Glutamatergic neuron (in vitro differentiated cells): Measurements from ENCODE around the gene MIPOL1. TPM values are rescaled to one million over a fixed set of nuclear protein-coding genes. Genes with fewer than 3 reads are reported as not detected.

Experiments
- DNase-seq: peaks from one replicate; pipeline ENCODE4 v3.0.0; 2022
- H3K27ac Mint-ChIP-seq: one replicate; pipeline ENCODE4 v1.8.0; 2020; ENCODE audit warnings: mild to moderate bottlenecking, mixed read lengths, inconsistent platforms; ENCODE audit not compliant: unreplicated experiment
- H3K27me3 Mint-ChIP-seq: one replicate; pipeline ENCODE4 v1.8.0; 2020; ENCODE audit warnings: mild to moderate bottlenecking, moderate library complexity, mixed read lengths, inconsistent platforms; ENCODE audit not compliant: unreplicated experiment
- H3K36me3 Mint-ChIP-seq: one replicate; pipeline ENCODE4 v1.8.0; 2020; ENCODE audit warnings: mild to moderate bottlenecking, mixed read lengths, inconsistent platforms; ENCODE audit not compliant: unreplicated experiment
- H3K4me1 Mint-ChIP-seq: one replicate; pipeline ENCODE4 v1.8.0; 2020; ENCODE audit warnings: mild to moderate bottlenecking, low read depth, mixed read lengths, inconsistent platforms; ENCODE audit not compliant: unreplicated experiment
- H3K4me3 Mint-ChIP-seq: one replicate; pipeline ENCODE4 v1.8.0; 2020; ENCODE audit warnings: mild to moderate bottlenecking, mixed read lengths, inconsistent platforms; ENCODE audit not compliant: unreplicated experiment
- H3K9me3 Mint-ChIP-seq: one replicate; pipeline ENCODE4 v1.8.0; 2020; ENCODE audit warnings: mild to moderate bottlenecking, moderate library complexity, mixed read lengths, inconsistent platforms; ENCODE audit not compliant: unreplicated experiment
- total RNA-seq: library from RNA; stranded (reverse); fragmentation: NEBNext Ultra II Directional; extraction: Animal tissue kit (Norgen Biotek cat#: 25700); gene quantifications from one replicate; pipeline ENCODE4 v1.2.1, GENCODE V29; 2021; ENCODE audit not compliant: unreplicated experiment
- TF ChIP-seq, protein P1 (sequence below): fragments of 200-600 bp; sonication (generic); IDR thresholded peaks from one replicate; pipeline ENCODE4 v1.5.0; 2021; ENCODE audit not compliant: partially characterized antibody, unreplicated experiment

The MIPOL1 gene
- total RNA-seq, 1 donor from 2014 or later: 14.5 TPM

DNA sequence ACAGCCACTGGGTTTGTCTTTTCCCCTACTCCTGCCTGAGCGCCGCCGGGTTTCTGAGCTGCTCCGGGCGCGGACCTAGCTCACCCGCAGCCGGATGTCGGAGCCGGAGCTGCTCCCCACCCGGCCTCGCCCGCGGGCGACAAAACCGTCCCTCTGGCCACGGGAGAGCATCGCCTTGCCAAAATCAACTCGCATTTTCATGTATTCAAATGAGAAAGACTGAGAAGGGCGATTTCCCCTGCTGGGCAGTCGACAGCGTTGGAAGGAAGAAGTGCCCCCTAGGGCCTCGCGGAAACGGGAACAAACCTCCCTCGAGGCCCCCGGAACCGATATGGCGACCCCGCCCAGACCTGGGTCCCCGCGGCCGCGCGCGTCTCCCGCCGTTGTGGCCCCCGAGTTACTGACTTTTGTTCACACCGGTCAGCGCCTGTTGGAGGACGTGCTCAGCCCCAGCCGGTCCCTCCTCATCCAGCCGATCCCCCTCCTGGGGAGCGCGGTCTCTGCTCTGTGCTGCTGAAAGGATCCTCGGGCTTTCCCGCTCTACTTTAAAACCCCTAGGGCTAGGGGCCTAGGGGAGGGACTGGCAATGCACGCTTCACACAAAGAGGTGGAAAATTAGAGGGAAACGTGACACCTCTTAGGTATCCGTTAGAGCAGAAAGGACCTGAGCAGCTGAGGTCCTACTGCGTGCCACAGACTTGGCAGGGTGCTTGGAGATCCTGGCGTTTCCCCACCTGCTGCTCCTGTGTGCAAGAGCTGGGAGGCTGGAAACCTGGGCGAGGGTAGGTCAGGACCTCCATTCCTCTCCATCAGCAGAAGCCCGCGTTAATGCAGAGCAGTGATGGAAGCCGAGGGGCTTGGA is 402.0 kb downstream of the MIPOL1 start:
- Mint-ChIP-seq H3K4me3 (peak overlapping the region; percentile 86), H3K4me1 (peaks cover 11% of the 10 kb centered on the region), H3K27me3 (peaks cover 43% of the 10 kb centered on the region), H3K27ac (no peak overlapping the region), H3K36me3 (no peaks in the 10 kb centered on the region), H3K9me3 (peaks cover 11% of the 10 kb centered on the region)
- TF ChIP-seq, protein P1, sequence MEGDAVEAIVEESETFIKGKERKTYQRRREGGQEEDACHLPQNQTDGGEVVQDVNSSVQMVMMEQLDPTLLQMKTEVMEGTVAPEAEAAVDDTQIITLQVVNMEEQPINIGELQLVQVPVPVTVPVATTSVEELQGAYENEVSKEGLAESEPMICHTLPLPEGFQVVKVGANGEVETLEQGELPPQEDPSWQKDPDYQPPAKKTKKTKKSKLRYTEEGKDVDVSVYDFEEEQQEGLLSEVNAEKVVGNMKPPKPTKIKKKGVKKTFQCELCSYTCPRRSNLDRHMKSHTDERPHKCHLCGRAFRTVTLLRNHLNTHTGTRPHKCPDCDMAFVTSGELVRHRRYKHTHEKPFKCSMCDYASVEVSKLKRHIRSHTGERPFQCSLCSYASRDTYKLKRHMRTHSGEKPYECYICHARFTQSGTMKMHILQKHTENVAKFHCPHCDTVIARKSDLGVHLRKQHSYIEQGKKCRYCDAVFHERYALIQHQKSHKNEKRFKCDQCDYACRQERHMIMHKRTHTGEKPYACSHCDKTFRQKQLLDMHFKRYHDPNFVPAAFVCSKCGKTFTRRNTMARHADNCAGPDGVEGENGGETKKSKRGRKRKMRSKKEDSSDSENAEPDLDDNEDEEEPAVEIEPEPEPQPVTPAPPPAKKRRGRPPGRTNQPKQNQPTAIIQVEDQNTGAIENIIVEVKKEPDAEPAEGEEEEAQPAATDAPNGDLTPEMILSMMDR: no peak
- peak; percentile 44 for DNase-seq

DNA sequence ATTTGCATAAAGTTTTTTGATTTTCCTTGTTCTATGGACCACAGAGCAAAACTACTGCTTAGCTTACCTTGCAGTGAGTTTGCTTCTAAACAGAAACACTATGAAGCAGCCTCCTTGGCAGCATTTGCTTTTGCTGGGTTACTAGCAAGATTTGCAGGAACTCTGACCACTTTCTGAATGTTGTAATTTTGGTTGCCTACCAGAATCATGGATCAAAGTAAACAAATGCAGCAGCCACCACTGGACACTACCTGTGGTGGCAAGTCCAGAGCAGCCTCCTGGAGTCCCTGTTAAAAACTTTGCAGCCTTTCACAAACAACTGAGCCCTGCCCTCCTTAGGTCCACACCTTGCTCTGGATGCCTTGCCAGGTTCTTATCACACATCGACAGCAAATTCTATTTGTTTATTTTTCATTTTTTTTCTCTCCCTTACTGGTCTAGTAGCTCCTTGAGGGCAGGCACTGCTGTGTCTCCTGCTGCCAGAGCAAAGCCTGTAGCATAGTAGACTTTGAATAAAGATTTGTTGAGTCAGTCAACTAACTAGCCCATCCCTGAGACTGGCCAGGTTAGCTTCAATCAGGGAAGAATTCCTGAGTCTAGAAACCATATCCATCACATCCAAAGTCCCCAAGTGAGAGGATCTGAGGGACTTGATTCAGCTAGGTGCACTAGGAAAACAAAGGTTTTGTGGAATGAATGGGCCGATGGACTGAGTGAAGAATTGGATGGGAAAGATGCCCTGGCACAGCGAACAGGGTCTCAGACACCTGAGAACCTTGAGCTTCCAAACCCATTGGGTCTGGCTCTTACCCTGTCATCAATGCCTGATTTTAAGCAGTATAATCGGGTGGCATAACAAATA is 403.4 kb downstream of the MIPOL1 start:
- H3K27me3 Mint-ChIP-seq: peaks cover 41% of the 10 kb centered on the region

DNA sequence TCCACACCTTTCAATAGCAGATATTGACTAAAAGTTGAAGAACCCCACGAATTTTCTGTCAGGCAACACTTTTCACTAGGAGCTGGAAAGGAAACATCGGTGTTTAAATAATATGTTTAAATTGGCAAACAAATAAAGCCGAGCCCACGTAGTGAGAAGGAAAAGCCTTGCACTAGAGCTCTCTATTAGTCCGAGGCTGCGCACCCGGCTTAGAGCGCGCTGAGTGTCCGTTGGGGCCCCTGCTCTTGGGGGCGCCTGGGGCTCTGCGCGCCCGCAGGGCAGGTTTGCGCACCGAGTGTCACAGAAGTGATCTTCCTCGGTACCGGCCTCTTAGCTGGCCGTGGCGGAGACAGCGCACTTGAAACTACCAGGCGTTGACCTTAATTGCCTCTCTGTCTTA is 404.1 kb downstream of the MIPOL1 start:
- Mint-ChIP-seq H3K36me3 (no peaks in the 10 kb centered on the region), H3K4me3 (no peak overlapping the region), H3K9me3 (peaks cover 6% of the 10 kb centered on the region), H3K4me1 (peaks cover 2% of the 10 kb centered on the region), H3K27ac (no peak overlapping the region), H3K27me3 (peaks cover 36% of the 10 kb centered on the region)
- TF ChIP-seq, protein P1: no peak
- DNase-seq: no peak

More for the DNA sequence above, 403.4 kb downstream of the MIPOL1 start:
- no peak for DNase-seq
- no peaks in the 10 kb centered on the region for H3K36me3 Mint-ChIP-seq
- H3K4me1 Mint-ChIP-seq: peaks cover 7% of the 10 kb centered on the region
- no peak overlapping the region for H3K4me3 Mint-ChIP-seq
- H3K9me3 Mint-ChIP-seq: peaks cover 11% of the 10 kb centered on the region
- no peak overlapping the region for H3K27ac Mint-ChIP-seq
- TF ChIP-seq, protein P1: no peak

Other genes with a start within 250 kb of the MIPOL1 start
- gene SLC25A21, start 25.3 kb upstream of the MIPOL1 start, total RNA-seq: 0.91 TPM